ENCODE data around the gene SND1.

DNA sequence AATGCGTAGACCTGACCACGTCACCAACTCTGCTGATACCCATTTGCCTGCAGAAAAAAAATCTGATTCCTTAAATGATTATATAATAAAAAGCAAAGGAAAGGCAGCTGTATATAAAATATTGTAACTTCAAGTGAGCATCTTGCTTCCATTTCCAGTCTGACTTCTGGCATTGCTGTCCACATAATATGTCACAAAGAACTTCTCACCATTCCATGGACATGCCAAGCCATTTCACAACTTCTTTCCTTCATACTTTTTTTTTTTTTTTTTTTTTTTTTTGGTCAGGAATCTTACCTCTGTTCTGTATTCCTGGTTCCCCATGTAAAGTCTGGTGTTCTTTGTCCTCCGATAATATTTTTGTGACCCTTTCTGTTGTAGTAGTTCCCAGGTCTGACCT, 165.5 kb downstream of the SND1 start:
- no peak for TF ChIP-seq CTCF (IDR thresholded peaks at IDR 0.05)
- TF ChIP-seq POLR2AphosphoS5 (IDR thresholded peaks at IDR 0.05), result no peak
- TF ChIP-seq EP300 (IDR thresholded peaks at IDR 0.05; ENCODE audit: low read depth), result no peak

Measured in transverse colon (tissue), 4 donors.